GM21390 (cell line): Measurements from ENCODE around the gene CDCA4.
"Not testable (repeated sequence)": the region's sequence is repeated elsewhere in the genome, so short reads cannot be mapped to it uniquely, and the experiment has no call there.

Experiments used
- ATAC-seq: cut with Tn5 transposase; IDR thresholded peaks from one replicate; pipeline ENCODE4 v1.9.1; 2021; ENCODE audit not compliant: unreplicated experiment

CDCA4 gene

DNA sequence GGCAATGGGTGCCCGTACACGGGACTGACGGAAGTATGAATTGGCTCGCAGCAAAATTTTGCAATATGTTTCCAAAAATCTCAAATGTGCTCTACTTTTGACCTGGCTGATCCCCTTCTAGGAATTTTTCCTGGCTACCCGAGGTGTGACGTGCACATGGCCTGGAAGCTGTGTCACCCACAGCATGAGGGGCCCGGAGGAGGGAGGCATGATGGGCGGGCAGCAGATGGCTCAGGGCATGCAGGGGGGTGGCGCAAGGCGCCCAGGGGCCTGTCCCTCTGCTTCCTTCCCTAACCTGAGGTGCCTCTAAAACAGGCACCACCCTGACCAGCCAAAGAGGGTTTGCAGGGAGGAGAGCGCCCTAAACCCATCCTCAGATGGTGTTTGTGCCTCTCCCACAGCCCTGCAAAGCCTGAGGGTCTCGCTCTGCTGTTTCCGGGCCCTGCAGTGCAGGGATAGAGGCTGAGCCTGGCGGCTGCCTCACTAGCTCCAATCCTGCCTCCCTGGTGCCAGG, 37.7 kb upstream of the CDCA4 start:
- no peak for ATAC-seq

DNA sequence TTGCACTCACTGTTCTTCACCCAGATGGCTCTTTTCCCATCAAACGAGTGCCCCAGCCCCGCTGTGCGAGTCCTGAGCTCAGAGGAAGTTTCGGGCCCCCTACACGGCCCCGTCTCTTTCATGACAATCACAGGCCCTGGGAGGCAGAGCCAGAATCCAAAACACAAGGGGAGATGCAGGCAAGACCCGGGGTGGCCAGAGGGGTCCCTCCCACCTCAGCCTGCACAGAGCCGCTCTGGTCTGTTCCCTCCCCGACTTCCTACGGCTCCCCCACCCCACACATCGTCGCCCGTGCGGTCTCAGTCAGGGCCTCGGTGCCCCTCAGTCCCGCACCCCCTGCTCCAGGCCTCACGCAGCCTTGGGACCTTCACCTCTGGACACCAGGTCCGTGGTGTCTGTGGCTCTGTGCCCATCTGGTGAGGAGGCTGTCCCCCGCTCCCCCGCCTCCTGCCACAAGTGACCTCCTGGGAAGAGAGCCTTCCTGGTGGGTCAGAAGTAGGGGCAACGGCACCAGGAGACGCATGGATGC, 35.5 kb upstream of the CDCA4 start:
- no peak for ATAC-seq

DNA sequence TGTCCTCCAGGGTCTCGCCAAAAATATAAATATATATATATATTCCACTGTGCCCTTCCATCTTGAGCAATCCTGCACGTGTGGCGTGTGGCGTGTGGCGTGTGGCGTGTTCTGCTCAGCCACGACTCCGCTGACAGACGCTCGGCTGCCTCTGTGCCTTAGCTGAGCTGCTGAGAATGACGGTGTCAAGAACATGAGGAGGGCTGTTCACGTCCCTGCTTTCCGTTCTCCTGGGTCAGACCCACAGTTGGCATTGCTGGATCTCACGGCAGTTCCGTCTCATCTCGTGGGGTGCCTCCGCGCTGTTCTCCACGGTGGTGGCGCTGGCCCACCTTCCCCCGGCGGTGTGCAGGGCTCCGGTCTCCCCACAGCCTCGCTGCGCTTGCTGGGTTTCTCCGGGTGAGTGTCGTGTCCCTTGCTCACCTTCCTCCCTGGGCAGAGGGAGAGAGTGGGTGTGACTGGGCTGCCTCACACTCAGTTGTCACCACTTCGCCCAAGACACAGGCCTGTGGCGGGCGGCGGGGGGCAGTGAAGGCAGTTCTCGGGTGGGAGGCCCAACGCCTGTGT, 34.9 kb upstream of the CDCA4 start:
- ATAC-seq, result no peak

DNA sequence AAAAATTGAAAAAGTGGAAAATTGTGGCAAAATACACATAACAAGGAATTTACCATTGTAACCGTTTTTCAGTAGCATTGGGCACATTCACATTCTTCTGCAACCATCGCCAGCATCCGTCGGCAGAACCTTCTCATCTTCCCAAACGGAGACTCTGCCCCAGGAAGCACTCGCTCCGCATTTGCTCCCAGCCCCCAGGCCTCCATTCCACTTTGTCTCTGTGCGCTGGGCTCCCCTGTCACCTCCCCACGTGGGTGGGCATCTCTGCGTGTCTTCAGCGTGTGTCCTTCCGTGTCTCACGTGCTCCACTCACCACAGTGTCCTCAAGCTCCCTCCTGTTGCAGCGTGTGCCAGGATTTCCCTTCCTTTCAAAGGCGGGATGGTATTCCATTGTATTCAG, 34.5 kb upstream of the CDCA4 start:
- no peak for ATAC-seq

DNA sequence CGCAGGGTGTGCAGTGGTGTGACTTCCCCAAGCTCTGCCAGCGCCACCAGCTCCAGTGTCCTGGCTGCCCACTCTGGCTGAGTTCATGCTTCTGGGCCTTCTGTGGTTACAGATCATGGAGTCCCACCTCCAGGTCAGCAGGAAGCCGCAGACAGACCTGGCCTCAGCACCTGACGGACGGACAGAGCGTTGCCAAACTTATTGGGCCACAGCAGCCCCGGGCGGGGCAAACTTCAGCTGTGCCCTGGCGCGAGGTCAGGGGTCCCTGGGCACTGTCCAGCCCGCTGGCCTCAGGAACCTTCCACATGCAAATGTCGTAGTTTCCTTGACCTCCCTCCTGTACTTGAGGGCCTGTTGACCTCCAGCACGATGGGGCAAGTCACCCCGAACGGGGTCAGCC, 33.1 kb upstream of the CDCA4 start:
- ATAC-seq, result no peak

DNA sequence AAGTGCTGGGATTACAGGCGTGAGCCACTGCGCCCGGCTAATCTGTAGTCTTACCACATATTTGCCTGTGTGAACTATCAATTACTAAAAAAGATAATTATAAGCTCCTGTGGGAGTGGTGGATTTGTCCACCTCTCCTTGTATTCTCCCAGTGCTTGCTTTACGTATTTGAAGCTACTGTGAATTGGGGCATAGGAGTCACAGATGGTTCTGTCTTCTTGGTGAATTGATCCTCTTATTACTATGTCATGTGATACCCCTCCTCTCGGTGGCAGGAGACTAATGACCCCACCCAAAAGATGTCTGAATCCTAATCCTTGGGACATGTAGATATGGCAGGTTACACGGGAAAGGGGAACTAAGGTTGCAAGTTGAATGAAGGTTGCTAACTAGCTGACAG, 32.5 kb upstream of the CDCA4 start:
- no peak for ATAC-seq

DNA sequence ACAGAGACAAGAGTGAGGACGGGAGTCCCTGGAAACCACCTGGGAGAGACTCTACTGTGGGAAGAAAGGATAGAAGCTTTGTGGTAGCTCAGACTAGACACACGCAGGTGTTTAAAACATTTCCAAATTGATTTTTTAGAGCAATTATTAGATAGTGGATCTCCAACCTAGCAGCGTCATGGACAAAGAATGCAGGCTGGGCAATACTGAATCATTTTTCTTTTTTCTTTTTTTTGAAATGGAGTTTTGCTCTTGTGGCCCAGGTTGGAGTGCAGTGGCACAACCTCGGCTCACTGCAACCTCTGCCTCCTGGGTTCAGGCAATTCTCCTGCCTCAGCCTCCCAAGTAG, 31.2 kb upstream of the CDCA4 start:
- no peak for ATAC-seq

DNA sequence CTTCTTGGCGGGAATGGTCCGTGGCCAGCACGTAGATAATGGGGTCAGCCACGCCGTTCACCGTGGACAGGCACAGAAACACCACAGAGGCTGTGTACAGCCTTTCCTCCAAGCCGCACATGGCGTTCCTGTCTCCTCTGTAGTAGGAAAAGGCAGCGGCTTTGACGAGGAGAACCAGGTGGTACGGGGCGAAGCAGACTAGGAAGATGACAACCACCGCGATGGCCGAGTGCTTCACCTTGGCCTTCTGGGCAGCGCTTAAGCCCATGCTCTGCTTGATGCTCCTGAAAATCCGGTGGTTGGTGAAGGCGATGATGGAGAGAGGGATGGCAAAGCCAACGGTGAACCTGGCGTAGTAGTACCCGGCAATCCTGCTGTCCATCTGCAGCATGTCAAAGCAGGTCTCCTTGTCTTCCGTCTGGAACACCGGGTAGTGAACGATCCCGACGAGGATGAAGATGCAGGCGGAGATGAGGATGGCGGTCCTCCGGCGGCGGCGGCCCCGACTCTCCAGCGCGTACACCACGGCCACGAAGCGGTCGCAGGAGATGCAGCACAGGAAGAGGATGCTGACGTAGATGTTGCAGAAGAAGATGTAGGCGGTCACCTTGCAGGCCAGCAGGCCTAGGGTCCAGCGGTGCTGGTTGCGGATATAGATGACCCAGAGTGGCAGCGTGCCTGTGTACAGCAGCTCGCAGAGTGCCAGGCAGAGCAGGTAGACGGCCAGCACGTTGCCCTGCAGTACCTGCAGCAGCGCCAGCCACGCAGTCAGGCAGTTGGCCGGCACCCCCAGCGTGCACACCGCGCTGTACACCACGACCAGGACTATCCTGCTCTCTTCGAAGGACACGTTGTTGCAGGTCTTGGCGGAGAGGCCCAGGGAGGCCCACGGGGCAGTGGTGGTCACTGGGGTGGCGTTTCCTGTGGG, 30.6 kb upstream of the CDCA4 start:
- ATAC-seq, result no peak

DNA sequence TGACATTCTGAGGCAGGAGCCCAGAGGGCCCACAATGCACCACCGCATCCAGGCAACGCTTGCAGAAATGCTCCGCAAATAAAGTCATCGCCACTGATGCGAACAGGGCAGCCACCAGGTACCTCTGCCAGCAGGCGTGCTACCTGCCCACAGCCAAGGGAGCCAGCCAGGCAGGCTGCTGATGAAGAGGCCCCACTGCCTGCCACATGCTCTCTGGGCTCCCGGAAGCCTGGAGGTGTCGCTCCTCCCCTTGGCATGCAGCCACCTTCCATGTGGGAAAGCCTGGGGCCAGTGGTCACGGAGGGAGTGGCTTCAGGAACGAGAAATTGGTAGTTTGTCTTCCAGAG, 29.6 kb upstream of the CDCA4 start:
- no peak for ATAC-seq

DNA sequence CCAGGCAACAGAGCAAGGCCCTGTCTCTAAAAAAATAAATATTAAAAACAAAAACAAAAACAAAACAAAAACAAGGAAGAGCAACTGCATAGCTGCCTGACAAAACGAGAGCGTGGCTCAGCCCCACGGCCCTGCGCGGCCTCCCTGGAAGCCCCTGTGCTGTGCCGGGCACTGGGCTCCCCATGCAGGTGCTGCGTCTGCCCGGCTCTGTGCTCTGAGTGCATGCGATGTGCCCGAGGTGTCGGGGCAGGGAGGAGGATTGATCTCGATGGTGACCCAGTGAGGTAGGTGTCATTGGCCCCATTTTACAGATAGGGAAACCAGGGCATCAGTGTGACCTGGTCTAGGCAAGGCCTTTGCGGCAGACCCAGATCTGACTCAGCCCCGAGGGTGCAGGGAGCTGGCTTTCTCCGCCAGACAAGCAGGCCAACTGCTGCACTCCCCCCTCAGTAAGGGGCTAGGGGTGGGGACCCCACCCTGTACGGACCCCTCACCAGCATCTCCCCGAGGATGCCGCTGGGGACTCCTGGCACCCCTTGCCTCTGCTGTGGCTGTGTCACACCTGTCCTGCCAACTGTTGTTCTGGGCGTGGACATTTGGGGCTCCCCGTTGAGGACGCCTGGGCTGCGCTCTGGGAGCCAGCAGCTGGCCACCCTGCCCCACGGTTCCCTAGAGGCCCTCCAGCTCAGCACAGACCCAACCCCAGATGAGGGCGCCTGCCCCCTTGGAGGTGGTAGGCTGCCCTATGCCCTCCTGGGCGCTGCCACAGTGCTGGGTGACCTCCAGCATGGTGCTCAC, 29.1 kb upstream of the CDCA4 start:
- no peak for ATAC-seq

DNA sequence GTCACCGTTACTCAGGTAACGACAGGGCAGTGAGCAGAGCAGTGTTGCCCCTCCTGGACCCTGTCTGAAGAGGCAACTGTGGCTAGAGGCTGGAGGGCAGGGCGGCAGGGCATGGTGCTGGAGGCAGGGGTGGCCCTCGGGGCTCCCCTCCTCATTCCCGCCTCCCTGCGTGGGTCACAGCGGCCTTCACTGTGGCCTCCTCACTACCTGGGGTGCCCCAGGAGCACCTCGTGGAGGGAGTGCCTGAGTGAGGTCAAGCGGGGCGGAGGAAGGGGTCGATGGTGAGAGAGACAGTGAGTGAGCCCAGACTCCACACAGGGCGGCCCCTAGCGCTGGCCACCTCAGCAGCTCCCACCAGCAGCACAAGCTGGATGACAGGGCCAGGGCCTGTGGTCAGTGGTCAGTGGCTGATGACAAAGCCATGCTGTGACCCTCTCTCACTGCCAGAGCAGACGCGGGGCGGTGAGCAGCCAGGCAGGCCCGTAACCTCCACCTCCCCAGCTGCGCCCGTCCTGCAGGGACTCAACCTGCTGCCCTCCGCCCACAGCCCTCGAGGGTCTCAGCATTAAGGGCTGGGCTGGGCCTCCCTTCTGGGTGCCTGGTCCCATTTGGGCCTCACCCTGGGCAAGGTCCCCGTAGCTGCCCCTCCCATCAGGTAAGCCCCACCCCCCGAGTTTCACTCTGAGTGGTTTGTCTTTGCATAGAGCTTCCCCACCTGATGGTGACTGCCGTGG, 26.6 kb upstream of the CDCA4 start:
- ATAC-seq, result no peak

DNA sequence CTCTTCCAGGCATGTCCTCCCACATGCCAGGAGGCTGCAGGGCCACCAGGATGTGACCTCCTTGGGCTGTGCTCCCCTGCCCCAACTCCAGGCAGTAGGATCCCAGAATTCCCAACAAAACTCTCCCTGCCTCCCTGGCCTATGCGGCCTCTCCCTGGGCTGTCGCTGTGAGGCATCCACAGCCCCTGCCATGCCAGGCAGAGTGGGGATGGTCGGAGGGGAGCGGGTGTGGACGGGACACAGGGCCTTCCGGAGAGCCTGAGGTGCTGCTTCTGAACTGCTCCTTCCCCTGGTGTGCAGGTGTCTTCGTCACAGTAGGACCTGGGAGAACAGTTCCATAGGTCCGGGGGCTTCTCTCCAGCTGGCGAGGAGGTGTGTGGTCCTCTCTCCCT, 26.0 kb upstream of the CDCA4 start:
- ATAC-seq, result no peak

DNA sequence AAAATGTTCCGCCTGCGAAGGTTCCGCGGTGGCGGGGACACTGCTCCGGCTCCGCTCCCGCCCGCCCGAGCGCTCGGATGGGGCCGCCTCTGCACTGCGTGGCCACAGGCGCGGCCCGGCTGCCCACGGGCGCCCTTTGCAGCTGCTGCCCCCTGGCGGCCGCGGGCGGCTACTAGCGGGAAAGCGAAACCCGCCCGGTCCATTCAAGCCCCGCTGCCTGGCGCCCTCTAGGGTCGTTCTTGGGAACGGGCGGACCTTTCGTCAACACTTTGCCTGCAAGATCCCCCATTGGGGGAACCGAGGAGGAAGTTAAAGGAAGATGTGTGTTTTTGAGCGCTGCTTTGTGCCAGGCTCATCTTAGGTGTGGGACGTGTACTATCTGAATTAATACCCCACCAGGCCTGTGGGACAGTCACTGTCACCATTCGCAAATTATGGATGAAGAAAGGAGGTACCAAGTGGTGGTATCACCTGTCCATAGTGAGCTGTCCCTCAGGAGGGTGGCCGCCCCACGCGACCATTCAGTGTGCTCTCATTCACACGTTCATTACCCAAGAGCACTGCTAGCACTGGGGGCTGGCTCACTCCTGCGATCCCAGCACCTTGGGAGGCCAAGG, 24.9 kb upstream of the CDCA4 start:
- ATAC-seq, result peak; percentile 61

DNA sequence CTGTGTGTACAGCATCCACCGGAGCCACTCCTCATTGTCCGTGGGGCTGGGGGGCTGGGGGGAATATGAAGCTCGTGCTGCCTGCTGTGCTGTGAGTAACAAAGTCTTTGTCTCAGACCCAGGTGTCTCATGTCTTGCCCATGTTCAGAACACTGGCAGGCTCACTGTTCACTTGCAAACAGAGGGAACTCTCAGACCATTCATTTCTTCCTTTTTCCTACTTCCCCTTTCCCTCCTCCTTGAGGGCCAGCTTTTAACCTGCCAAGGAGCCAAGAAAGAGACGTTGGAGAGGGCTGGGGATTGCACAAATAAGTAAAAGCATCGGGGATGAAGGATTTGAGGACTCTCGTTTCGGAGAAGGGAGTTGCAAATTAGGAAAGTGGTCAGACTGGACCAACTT, 22.8 kb upstream of the CDCA4 start:
- no peak for ATAC-seq

DNA sequence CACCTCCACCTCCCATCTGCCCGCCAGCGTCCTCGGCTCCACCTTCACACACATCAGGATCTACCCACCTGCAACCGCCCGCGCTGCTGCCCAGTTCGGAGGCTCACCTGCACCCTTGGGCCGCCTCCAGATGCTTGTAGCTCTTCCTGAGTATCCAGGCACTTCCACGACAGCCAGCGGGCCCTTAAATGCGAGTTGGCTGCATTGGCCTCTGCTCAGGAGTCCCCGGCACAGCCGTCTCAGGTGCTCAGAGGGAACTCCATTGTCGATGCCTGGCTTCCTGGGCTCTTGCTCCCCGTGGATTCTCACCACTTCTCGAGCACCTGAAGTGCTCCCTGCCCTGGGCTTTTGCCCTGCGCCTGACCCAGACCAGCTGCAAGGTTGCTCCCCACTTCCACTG, 21.9 kb upstream of the CDCA4 start:
- no peak for ATAC-seq

DNA sequence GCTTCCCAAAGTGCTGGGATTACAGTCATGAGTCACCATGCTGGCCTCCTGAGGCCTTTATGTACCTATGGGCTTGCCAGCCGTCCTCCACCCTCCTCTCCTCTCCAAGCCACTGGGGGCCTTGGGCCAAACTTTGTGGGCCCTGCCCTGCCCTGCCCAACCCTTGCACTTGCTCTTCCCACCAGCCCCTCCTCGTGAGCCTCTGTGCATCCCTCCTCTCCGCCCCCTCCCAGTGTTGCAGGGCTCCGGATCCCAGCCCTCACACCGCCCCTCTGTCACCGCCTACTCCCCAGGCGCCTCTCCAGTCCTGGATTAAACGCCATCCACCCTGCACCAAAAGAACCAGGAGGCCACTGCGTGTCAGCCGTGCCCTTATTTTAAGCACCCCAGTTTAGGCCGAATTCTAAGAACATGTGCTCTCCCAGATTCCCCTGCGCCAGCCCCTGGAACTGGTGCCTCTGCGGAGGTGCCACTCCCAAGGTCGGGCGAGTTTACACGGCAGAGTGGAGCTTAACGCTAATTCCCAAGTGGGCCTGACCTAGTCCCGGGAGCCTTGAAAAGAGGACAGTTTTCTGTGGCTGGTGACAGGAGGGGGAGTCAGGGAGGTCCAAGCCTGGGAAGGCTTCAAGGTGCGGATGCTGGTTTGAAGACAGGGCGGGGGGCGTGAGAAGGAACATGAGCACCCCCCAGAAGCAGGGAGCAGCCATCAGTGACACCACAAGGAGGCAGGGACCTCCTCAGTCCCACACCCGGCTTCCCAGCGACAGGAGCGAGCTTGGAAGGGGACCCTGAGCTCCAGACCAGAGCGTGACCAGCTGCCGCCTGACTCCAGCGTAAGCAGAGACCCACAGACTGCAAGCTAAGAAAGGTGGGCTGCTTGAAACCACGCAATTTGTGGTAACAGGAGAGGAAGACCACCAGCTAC, 21.2 kb upstream of the CDCA4 start:
- ATAC-seq, result no peak

DNA sequence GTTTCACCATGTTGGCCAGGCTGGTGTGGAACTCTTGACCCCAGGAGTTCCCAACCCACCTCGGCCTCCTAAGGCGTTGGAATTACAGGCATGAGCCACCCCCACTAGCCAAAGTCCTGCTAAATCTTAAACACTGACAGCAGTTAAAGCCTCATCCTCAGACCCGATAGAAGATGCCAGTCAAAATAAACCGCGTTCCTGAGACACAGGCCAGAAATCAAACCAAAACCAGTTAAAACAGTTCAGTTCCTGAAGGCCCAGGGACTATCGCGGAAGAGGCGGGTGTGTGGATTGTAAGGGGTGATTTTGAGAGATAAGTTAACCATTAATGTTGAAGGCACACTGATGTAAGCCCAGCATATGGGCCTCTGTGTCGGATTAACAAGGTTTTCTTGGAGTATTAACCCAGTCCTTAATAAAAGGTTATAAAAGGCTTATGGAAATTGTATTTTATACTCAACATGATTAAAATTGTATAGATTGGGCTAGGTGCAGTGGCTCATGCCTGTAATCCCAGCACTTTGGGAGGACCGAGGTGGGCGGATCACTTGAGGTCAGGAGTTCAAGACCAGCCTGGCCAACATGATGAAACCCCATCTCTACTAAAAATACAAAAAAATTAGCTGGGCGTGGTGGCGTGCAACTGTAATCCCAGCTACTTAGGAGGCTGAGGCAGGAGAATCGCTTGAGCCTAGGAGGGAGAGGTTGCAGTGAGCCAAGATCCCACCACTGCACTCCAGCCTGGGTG, 18.7 kb upstream of the CDCA4 start:
- ATAC-seq, result no peak

DNA sequence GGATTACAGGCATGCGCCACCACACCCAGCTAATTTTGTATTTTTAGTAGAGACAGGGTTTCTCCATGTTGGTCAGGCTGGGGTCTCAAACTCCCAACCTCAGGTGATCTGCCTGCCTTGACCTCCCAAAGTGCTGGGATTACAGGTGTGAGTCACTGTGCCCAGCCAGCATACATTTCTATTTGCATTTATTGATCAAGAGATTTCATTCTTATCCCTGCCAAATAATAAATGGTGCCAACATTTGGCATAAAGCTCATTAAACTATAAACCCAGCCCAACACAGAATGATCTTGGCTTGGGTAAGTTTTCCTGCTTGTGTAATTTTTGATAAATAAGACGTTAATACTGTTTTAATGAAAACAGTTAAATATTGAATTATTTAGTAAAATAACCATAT, 14.7 kb upstream of the CDCA4 start:
- not testable (repeated sequence) for ATAC-seq
